ENCODE results near the gene RNPC3. TPM values are rescaled to one million over a fixed set of nuclear protein-coding genes. Genes with fewer than 3 reads are reported as not detected.

RNPC3 gene
- total RNA-seq, 1 donor from 2014 or later = 18.9 TPM

DNA sequence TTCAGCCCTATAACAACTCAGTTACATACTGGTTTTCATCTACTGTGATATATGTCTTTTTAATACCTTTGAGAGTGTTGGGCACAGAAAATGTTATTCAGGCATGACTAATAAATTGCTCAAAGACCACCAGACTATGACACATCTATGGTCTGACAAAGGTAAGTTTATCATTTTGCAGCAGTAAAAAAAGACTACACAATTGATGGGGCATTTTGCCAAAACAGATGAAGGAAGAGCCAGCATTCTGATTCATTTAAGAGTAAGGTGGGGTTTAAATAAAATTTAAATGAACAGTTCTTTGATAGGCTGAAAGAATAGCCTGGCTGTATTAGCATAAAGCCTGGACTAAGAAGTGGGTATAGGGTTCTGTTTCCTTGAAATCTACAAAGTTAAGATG lies 8.8 kb upstream of the RNPC3 start:
- no peaks in the 10 kb centered on the region for H3K36me3 Mint-ChIP-seq (ENCODE audit: low read depth)
- no peak overlapping the region for H3K27ac Mint-ChIP-seq (ENCODE audit: unreplicated experiment)
- H3K9me3 Mint-ChIP-seq = no peaks in the 10 kb centered on the region
- no peaks in the 10 kb centered on the region for H3K27me3 Mint-ChIP-seq (ENCODE audit: low read depth)
- H3K4me1 Mint-ChIP-seq = no peaks in the 10 kb centered on the region
- H3K4me3 Mint-ChIP-seq = no peak overlapping the region
- DNase-seq (ENCODE audit: low read depth, low spot score) = no peak
- TF ChIP-seq, protein P1, sequence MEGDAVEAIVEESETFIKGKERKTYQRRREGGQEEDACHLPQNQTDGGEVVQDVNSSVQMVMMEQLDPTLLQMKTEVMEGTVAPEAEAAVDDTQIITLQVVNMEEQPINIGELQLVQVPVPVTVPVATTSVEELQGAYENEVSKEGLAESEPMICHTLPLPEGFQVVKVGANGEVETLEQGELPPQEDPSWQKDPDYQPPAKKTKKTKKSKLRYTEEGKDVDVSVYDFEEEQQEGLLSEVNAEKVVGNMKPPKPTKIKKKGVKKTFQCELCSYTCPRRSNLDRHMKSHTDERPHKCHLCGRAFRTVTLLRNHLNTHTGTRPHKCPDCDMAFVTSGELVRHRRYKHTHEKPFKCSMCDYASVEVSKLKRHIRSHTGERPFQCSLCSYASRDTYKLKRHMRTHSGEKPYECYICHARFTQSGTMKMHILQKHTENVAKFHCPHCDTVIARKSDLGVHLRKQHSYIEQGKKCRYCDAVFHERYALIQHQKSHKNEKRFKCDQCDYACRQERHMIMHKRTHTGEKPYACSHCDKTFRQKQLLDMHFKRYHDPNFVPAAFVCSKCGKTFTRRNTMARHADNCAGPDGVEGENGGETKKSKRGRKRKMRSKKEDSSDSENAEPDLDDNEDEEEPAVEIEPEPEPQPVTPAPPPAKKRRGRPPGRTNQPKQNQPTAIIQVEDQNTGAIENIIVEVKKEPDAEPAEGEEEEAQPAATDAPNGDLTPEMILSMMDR (conservative IDR thresholded peaks at IDR 0.05) = no peak

DNA sequence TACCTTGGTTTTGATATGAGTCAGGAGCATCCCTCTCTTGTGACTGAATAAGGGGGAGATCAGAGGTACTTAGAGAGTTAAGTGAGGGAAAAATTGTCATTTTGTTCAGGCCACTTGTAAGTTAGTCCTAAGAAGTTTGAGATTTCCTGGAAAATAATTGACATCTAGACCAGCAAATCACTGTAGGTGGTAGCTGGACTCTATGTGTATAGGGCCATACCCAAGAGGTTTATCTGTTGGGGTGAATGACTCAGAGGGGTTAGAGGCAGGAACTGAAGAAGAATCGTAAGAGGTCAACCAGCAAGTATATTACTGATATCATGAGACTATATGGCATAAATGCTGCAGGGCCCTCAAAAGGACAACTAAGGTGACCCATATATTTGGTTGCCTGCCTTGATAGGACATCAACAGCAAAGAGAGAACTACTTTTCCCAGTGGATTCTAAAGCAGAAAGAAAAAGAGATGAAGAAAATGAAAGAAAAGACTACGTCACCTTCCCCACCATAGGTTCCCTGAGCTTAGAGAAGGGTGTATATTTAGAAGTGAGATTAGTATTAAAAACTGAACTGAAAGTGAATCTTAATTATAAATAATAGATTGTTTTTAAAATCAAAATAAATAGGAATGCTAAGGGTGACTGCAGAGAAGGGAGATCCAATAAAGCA lies 8.0 kb upstream of the RNPC3 start:
- no peak for DNase-seq (ENCODE audit: low read depth, low spot score)
- H3K27ac Mint-ChIP-seq (ENCODE audit: unreplicated experiment) = no peak overlapping the region
- no peaks in the 10 kb centered on the region for H3K27me3 Mint-ChIP-seq (ENCODE audit: low read depth)
- H3K9me3 Mint-ChIP-seq = no peaks in the 10 kb centered on the region
- H3K4me1 Mint-ChIP-seq = no peaks in the 10 kb centered on the region
- no peaks in the 10 kb centered on the region for H3K36me3 Mint-ChIP-seq (ENCODE audit: low read depth)
- TF ChIP-seq, protein P1 (conservative IDR thresholded peaks at IDR 0.05) = no peak
- H3K4me3 Mint-ChIP-seq = no peak overlapping the region

DNA sequence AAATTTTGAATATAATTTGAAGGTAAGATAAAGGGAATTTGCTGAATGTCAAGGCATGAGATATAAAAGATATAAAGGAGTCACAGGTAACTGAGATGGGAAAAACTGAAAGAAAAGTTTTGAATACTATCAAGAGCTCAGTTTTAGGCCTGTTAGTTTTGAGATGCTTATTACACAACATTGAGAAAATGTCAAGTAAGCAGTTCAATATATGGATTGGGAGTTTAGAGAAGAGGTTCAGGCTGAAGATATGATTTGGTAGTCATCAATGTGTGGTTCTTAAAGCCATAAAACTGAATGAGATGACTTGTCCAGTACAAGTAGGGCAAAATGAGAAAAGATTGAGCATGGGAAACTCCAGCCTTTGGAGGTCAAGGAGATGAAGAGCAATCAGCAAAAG lies 4.7 kb upstream of the RNPC3 start:
- no peak overlapping the region for H3K27ac Mint-ChIP-seq (ENCODE audit: unreplicated experiment)
- no peaks in the 10 kb centered on the region for H3K27me3 Mint-ChIP-seq (ENCODE audit: low read depth)
- peaks cover 7% of the 10 kb centered on the region for H3K9me3 Mint-ChIP-seq
- H3K4me3 Mint-ChIP-seq = no peak overlapping the region
- no peaks in the 10 kb centered on the region for H3K4me1 Mint-ChIP-seq
- DNase-seq (ENCODE audit: low read depth, low spot score) = no peak
- TF ChIP-seq, protein P1 (conservative IDR thresholded peaks at IDR 0.05) = no peak
- H3K36me3 Mint-ChIP-seq (ENCODE audit: low read depth) = peaks cover 2% of the 10 kb centered on the region

DNA sequence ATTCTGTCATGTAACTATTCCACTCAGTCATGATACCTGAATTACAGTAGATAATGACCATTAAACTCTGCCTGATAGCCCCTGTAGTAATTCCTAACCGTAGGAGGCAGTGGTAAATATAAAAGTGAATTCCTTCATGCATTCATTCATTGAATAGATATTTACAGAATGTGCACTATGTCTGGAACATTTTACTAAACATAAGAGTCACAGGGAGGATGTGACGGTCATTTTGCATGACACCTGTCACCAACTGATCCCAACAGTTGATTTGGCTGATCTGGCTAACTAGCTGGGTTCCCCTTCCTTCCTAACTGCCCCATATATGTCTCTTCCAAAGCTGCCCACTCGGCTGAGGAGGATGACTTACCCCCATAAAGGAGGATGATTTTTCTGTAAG lies 2.2 kb upstream of the RNPC3 start:
- H3K4me1 Mint-ChIP-seq = peaks cover 24% of the 10 kb centered on the region
- no peak overlapping the region for H3K4me3 Mint-ChIP-seq
- H3K27ac Mint-ChIP-seq (ENCODE audit: unreplicated experiment) = no peak overlapping the region
- H3K36me3 Mint-ChIP-seq (ENCODE audit: low read depth) = peaks cover 6% of the 10 kb centered on the region
- H3K27me3 Mint-ChIP-seq (ENCODE audit: low read depth) = no peaks in the 10 kb centered on the region
- H3K9me3 Mint-ChIP-seq = peaks cover 7% of the 10 kb centered on the region
- DNase-seq (ENCODE audit: low read depth, low spot score) = no peak
- TF ChIP-seq, protein P1 (conservative IDR thresholded peaks at IDR 0.05) = no peak

DNA sequence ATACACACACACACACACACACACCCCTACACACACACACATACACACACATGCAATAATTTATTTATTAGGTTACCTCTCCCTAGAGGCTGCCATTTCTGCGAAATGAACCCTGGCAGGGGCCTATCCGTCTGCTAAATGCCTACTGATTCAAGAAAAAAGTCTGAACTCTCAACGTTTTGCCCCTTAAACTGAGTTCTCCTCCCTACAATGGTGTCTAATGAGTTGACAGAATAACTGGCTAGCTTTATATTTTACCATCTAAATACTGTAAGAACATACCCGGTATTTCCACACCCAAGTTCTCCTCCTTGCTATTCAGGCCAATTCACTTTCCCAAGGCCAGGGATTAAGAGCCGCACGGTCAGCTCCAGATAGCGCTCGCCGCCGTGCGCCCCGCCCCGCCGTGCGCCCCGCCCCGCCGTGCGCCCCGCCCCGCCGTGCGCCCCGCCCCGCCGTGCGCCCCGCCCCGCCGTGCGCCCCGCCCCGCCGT lies 339 bp upstream of the RNPC3 start:
- no peak overlapping the region for H3K27ac Mint-ChIP-seq (ENCODE audit: unreplicated experiment)
- H3K4me1 Mint-ChIP-seq = peaks cover 24% of the 10 kb centered on the region
- peaks cover 7% of the 10 kb centered on the region for H3K9me3 Mint-ChIP-seq
- TF ChIP-seq, protein P1 (conservative IDR thresholded peaks at IDR 0.05) = no peak
- DNase-seq (ENCODE audit: low read depth, low spot score) = no peak
- no peaks in the 10 kb centered on the region for H3K27me3 Mint-ChIP-seq (ENCODE audit: low read depth)
- H3K4me3 Mint-ChIP-seq = peak overlapping the region; percentile 89
- H3K36me3 Mint-ChIP-seq (ENCODE audit: low read depth) = peaks cover 11% of the 10 kb centered on the region

Data from neural crest cell (in vitro differentiated cells).